Neuron (in vitro differentiated cells): Measurements from ENCODE around the gene NUAK1.
"Not testable (repeated sequence)": the region's sequence is repeated elsewhere in the genome, so short reads cannot be mapped to it uniquely, and the experiment has no call there.

Experiments
- H2AFZ ChIP-seq: one replicate; pipeline ENCODE4 v1.6.1; 2013; ENCODE audit warnings: low read depth, mild to moderate bottlenecking, inconsistent platforms, low read length, moderate library complexity
- H3K27me3 ChIP-seq: one replicate; pipeline ENCODE4 v1.6.1; 2013; ENCODE audit warnings: low read length; ENCODE audit not compliant: insufficient read depth
- H3K36me3 ChIP-seq: one replicate; pipeline ENCODE4 v1.6.1; 2013; ENCODE audit warnings: low read length; ENCODE audit not compliant: insufficient read depth
- H3K4me1 ChIP-seq: one replicate; pipeline ENCODE4 v1.6.1; 2013; ENCODE audit warnings: low read length; ENCODE audit not compliant: insufficient read depth
- H3K4me3 ChIP-seq: 2 replicates; pipeline ENCODE4 v1.5.1; 2013; ENCODE audit warnings: mild to moderate bottlenecking, low read length, moderate library complexity
- H3K9me3 ChIP-seq: one replicate; pipeline ENCODE4 v1.6.1; 2013; ENCODE audit warnings: low read length

Gene NUAK1

GRCh38 chr12:106141920-106142319, 3.2 kb upstream of the NUAK1 start:
- not testable (repeated sequence) for H3K9me3 ChIP-seq, H3K27me3 ChIP-seq, H3K4me3 ChIP-seq, H3K36me3 ChIP-seq, H2AFZ ChIP-seq
- H3K4me1 ChIP-seq: peaks cover 24% of the 10 kb centered on the region

DNA sequence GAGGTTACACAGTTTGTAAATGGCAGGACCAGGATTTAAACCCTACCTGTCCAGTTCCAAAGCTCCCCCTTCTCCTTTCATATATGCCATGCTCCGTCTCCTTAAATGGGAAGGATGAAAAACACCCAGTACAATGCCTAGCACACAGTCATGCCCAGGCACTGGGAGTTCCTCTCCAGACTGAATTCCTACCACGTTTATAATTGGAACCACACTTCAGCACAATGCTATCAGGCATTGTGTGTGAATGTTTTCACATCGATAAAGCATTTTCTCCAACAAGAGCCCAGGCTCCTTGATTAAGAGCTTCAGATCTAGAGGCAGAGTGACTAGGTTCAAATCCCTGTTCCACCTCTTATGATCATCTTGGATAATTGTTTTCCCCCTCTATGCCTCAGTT, 2.7 kb upstream of the NUAK1 start:
- H3K4me3 ChIP-seq: no peak overlapping the region
- no peak overlapping the region for H2AFZ ChIP-seq
- H3K9me3 ChIP-seq: no peaks in the 10 kb centered on the region
- peaks cover 27% of the 10 kb centered on the region for H3K4me1 ChIP-seq
- no peaks in the 10 kb centered on the region for H3K27me3 ChIP-seq
- H3K36me3 ChIP-seq: no peaks in the 10 kb centered on the region

DNA sequence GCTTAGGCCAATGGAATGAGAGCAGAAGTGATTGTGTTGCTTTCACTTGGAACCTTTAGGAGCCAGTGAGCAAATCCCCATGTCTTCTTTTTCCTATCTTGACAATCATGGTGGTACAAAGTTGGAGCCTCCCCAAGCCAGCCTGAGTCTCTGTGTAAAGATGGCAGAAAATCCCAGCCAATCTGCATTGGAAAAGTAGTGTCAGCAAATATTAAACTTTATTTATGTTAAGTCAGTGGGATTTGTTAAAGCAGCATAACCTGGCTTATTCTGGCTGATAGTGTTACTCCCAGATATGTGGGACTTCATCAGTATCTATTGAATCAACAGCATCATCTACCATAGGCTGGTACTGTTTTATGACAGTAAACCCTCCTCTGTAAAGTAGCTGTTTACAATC, 2.2 kb upstream of the NUAK1 start:
- H3K4me3 ChIP-seq: peak overlapping the region; percentile 85

GRCh38 chr12:106140223-106140986, 1.7 kb upstream of the NUAK1 start:
- no peaks in the 10 kb centered on the region for H3K27me3 ChIP-seq
- H3K4me1 ChIP-seq: peaks cover 28% of the 10 kb centered on the region
- H3K4me3 ChIP-seq: peak overlapping the region; percentile 85
- H2AFZ ChIP-seq: no peak overlapping the region
- no peaks in the 10 kb centered on the region for H3K9me3 ChIP-seq
- H3K36me3 ChIP-seq: no peaks in the 10 kb centered on the region

More for the DNA sequence above, 2.2 kb upstream of the NUAK1 start:
- Histone ChIP-seq H3K36me3 (no peaks in the 10 kb centered on the region), H2AFZ (no peak overlapping the region), H3K27me3 (no peaks in the 10 kb centered on the region), H3K4me1 (peaks cover 28% of the 10 kb centered on the region), H3K9me3 (no peaks in the 10 kb centered on the region)

DNA sequence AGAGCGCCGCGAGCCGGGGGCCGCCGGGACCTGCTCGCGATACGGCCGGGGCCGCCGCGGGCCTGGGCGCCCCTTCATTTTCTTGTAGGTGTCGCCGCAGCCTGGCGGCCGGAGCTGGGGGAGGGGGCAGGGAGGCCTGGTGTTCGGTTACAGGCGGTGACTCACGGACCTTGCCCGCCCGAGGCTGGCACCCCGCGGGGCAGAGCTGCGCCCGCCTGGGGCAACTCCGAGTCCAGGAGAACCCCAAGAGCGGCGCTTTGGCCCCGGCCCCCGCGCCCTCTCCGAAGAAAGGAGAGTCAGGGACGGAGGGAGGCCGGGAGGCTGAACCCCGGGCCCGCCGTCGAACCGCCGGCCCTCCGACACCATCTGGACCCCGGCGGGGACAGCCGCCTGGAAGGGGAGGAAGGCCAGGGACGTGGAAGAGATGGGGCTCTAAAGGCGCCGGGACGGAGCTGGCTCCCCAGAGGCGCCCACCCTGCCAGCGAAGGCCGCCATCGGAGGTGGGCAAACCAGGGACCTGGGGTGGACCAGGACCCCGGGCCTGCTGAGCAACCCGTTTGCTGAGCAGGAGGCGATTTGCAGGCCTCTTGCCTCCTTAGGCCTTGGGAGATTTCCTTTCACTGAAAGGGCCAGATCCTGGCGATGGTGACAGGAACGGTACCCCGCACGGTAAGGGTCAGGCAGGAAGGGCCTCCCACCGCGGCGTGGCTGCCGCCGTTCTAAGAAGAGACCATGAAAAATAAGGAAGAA, 843 bp upstream of the NUAK1 start:
- Histone ChIP-seq H3K9me3 (no peaks in the 10 kb centered on the region), H3K4me3 (peak overlapping the region; percentile 85), H3K4me1 (peaks cover 32% of the 10 kb centered on the region), H2AFZ (peak overlapping the region; percentile 29), H3K36me3 (no peaks in the 10 kb centered on the region), H3K27me3 (no peaks in the 10 kb centered on the region)

DNA sequence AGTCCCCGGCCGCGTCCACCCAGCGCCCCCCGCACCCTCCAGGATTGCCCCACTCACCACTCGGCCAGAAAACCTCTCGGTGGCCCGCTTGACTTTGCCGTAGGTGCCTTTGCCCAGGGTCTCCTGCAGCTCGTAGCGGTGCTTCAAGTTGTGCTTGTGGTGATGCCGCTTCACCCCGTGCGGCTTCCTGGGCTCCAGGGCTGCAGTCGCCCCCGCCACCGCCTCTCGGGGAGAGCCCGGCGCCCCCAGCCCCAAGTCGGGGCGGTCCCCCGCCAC, 459 bp downstream of the NUAK1 start:
- Histone ChIP-seq H3K9me3 (no peaks in the 10 kb centered on the region), H3K4me1 (peaks cover 42% of the 10 kb centered on the region), H2AFZ (no peak overlapping the region), H3K27me3 (no peaks in the 10 kb centered on the region), H3K4me3 (peak overlapping the region; percentile 85), H3K36me3 (no peaks in the 10 kb centered on the region)

GRCh38 chr12:106137530-106138356, 1.0 kb downstream of the NUAK1 start:
- Histone ChIP-seq H3K4me1 (peaks cover 45% of the 10 kb centered on the region), H3K9me3 (no peaks in the 10 kb centered on the region), H3K36me3 (no peaks in the 10 kb centered on the region), H3K27me3 (no peaks in the 10 kb centered on the region), H2AFZ (no peak overlapping the region), H3K4me3 (peak overlapping the region; percentile 85)

GRCh38 chr12:106136263-106136662, 2.5 kb downstream of the NUAK1 start:
- Histone ChIP-seq H3K27me3 (no peaks in the 10 kb centered on the region), H3K9me3 (no peaks in the 10 kb centered on the region), H3K4me3 (peak overlapping the region; percentile 85), H3K4me1 (peaks cover 59% of the 10 kb centered on the region), H2AFZ (no peak overlapping the region), H3K36me3 (no peaks in the 10 kb centered on the region)

DNA sequence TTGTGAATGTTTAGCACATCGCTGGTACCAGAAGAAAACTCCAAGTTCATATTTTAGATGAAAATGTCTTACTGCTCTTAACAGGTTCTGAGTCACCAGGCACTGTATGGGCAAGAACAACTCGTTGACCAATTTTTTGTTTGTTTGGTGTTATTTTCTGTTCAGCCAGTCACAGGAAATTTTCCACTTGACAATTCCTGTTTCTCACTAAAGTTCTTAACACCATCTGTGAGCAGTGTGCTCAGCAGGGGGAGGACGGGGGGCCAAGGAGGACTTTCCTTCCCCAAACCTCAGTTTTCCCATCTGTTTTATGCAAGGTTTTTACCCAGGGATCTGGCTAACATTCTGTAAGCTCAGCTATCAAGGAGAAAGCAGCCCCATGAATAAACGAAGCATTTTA, 3.0 kb downstream of the NUAK1 start:
- Histone ChIP-seq H3K4me3 (peak overlapping the region; percentile 85), H3K4me1 (peaks cover 56% of the 10 kb centered on the region), H3K36me3 (no peaks in the 10 kb centered on the region), H2AFZ (no peak overlapping the region), H3K9me3 (no peaks in the 10 kb centered on the region), H3K27me3 (no peaks in the 10 kb centered on the region)

GRCh38 chr12:106135075-106135474, 3.7 kb downstream of the NUAK1 start:
- H3K36me3 ChIP-seq: no peaks in the 10 kb centered on the region
- H3K4me1 ChIP-seq: peaks cover 49% of the 10 kb centered on the region
- H3K27me3 ChIP-seq: no peaks in the 10 kb centered on the region
- no peak overlapping the region for H2AFZ ChIP-seq
- H3K4me3 ChIP-seq: peak overlapping the region; percentile 85
- no peaks in the 10 kb centered on the region for H3K9me3 ChIP-seq

DNA sequence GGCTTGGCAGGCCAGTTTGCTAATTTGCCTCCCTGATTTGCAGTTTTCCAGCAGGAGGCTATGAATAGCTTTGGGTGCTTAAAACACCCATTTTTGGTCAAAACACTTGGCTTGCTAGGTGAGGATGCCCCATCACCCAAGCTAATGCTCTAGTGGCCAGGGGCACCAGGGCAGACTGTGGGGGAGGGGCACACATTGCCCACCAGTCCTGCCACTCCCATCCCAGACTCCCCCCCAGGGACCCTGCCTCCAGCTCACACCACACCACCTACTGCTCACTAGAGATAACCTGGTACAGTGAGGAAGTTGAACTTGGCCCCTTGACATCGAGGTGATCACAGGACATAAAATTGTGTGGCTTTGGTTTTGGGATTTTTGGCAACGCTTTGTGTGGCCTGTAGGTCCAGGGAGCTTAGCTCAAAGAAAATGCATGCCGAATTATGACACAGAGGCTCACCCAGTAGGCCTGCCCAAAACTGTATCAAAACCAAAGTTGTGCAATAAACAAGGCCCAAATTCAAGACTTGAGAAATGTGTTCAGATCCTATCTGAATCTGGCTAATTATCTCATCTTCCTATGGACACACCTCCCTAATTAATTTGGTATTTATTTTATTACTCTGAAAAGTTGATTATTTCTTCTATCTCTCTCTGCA, 4.3 kb downstream of the NUAK1 start:
- Histone ChIP-seq H3K9me3 (no peaks in the 10 kb centered on the region), H3K27me3 (no peaks in the 10 kb centered on the region), H3K4me1 (peaks cover 46% of the 10 kb centered on the region), H3K4me3 (no peak overlapping the region), H2AFZ (no peak overlapping the region), H3K36me3 (no peaks in the 10 kb centered on the region)

- H3K36me3 ChIP-seq: peaks cover 2% of the 10 kb centered on the region
- no peak overlapping the region for H3K4me3 ChIP-seq
- H3K4me1 ChIP-seq: peaks cover 52% of the 10 kb centered on the region
- no peak overlapping the region for H2AFZ ChIP-seq
- H3K9me3 ChIP-seq: no peaks in the 10 kb centered on the region
- H3K27me3 ChIP-seq: no peaks in the 10 kb centered on the region
These were observed 5.3 kb downstream of the NUAK1 start for GRCh38 chr12:106133136-106134087.
